ENCODE measurements around the gene KCNK15. TPM values are rescaled to one million over a fixed set of nuclear protein-coding genes. Genes with fewer than 3 reads are reported as not detected.

KCNK15 gene
- total and polyA plus RNA-seq, 10 donors: 0.06 to 0.92 (median 0.26) TPM; not detected in 3

GRCh38 chr20:44743916-44744655, 1.6 kb upstream of the KCNK15 start:
- peaks cover 0 to 43% (median 20%) of the 10 kb centered on the region in 7 donors for H3K27me3 ChIP-seq (replicated peaks in 1 of 7)
- no peaks in the 10 kb centered on the region for H3K36me3 ChIP-seq
- no peaks in the 10 kb centered on the region for H3K9me3 ChIP-seq
- 92 to 96% (median 94%) methylated on average over 12 of the region's 12 CpGs for WGBS, 5 donors
- H3K4me1 ChIP-seq: peaks cover 3 to 25% (median 18%) of the 10 kb centered on the region in 6 donors
- intact Hi-C loops (cut with DNase I; ENCODE audit: low total_unique reads): no loop called here
- DNase-seq: no peak
- H3K4me3 ChIP-seq: no peak overlapping the region
- TF ChIP-seq POLR2AphosphoS5 (IDR thresholded peaks at IDR 0.05) (no peak), POLR2A (IDR thresholded peaks at IDR 0.05) (no peak), CTCF (IDR thresholded peaks at IDR 0.05 in 8 of 11, conservative IDR thresholded peaks at IDR 0.05 in 3 of 11) (no peak)
- no peak overlapping the region for H3K27ac ChIP-seq

DNA sequence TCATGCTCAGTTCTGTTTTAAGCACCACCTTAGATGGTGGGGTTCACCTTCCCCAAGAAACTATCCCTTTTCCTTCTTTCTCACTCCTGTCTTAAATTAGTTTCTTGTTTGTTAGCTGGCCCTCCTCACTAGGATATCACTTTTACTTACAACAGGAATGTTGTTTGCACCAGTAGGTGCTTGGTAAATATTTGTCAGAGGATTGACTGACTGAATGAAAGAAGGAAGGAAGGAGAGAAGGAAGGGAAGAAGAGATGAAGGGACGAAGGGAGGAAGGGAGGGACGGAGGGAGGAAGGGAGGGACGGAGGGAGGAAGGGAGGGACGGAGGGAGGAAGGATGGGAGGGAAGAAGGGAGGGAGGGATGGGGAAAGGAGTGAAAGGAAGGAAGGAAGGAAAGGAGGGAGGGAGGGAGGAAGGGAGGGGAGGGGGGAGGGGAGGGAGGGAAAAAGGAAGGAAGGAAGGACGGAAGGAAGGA, 505 bp upstream of the KCNK15 start:
- Histone ChIP-seq H3K4me3 (peak overlapping the region in 4 of 8 donors; percentile 36 to 69 (median 49)), H3K4me1 (peaks cover 3 to 29% (median 18%) of the 10 kb centered on the region in 6 donors), H3K36me3 (no peaks in the 10 kb centered on the region), H3K9me3 (no peaks in the 10 kb centered on the region), H3K27me3 (replicated peaks in 1 of 7) (peaks cover 0 to 53% (median 26%) of the 10 kb centered on the region in 7 donors), H3K27ac (peak overlapping the region in 2 of 8 donors; percentile 7 to 31)
- WGBS, 5 donors: 17 to 35% (median 25%) methylated on average over 5 of the region's 5 CpGs
- TF ChIP-seq POLR2AphosphoS5 (IDR thresholded peaks at IDR 0.05): no peak
- TF ChIP-seq POLR2A (IDR thresholded peaks at IDR 0.05): no peak
- TF ChIP-seq CTCF (IDR thresholded peaks at IDR 0.05 in 8 of 11, conservative IDR thresholded peaks at IDR 0.05 in 3 of 11): no peak
- no peak for DNase-seq
- intact Hi-C loops (cut with DNase I; ENCODE audit: low total_unique reads): loop anchor here (5.0 kb wide), 1 partner anchor 122 kb away; no protein-coding TSS in a partner anchor

DNA sequence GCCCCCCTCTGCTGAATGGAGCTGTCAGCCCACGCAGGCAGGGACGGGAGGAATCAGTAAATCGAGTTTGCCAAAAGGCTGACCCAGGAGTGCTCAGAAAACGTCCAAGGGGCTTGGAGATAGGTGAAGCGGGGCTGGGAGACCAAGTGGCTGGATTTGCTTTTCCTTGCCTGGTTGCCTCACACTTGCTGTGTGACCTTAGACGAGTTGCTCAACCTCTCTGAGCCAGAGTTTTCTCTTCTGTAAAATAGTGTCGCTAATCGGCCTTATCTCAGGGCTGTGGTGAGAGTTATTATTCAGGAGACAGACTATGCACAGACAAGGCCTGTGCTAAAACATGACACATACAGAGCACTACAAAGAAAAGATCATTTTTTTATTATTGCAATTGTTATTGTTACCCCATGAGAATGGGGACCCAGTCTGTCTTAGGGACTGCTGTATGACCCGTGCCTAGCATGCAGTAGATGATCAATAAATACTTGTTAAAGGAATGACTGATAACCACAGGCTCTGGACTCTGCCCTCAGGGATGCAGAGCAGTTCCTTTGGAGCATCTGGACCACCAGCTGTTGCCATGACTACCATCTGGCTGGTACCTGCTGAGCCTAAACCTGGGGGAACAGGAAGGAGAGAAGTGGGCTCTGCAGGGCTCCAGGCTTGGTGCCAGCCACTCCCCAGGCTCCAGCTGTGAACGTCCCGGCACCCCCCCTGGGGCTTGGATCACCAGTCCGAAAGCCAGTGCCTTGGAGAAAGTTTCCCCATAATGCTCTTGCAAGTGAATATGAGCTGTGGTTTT, 901 bp downstream of the KCNK15 start:
- DNase-seq: no peak
- no peaks in the 10 kb centered on the region for H3K9me3 ChIP-seq
- H3K36me3 ChIP-seq: no peaks in the 10 kb centered on the region
- peaks cover 3 to 35% (median 20%) of the 10 kb centered on the region in 6 donors for H3K4me1 ChIP-seq
- no peak overlapping the region for H3K27ac ChIP-seq
- intact Hi-C loops (cut with DNase I; ENCODE audit: low total_unique reads): loop anchor here (5.0 kb wide), 1 partner anchor 121 kb away; no protein-coding TSS in a partner anchor
- peak overlapping the region in 6 of 8 donors; percentile 36 to 69 (median 47) for H3K4me3 ChIP-seq
- 27 to 37% (median 35%) methylated on average over 12 of the region's 12 CpGs for WGBS, 5 donors
- no peak for TF ChIP-seq CTCF (IDR thresholded peaks at IDR 0.05 in 8 of 11, conservative IDR thresholded peaks at IDR 0.05 in 3 of 11)
- TF ChIP-seq POLR2A (IDR thresholded peaks at IDR 0.05): no peak
- TF ChIP-seq POLR2AphosphoS5 (IDR thresholded peaks at IDR 0.05): no peak
- H3K27me3 ChIP-seq (replicated peaks in 1 of 7): peaks cover 0 to 67% (median 34%) of the 10 kb centered on the region in 7 donors
